ENCODE measurements around the gene CD99. TPM values are rescaled to one million over a fixed set of nuclear protein-coding genes. Genes with fewer than 3 reads are reported as not detected.

CD99 gene
- total RNA-seq, 1 experiment from 2014 or later, result 92.1 TPM

DNA sequence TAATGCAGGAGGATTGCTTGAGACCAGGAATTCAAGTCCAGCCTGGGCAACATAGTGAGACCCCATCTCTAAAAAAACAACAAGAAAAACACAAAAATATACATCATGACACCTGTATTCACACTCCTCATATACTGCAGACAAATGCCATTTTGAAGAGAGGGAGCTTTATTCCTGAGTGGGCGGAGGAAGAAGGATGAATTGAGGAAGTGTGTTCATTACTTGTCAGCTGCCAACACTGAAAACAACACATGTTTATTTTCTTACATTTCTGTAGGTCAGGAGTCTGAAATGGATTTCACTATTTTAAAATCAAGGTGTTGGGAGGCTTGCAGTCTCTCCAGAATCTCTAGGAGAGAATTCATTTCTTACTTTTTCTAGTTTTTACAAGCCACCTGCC, 47.2 kb upstream of the CD99 start:
- no peak overlapping the region for H3K4me2 ChIP-seq (ENCODE audit: insufficient read depth, insufficient read length, low read length)
- H3K4me1 ChIP-seq (ENCODE audit: insufficient read depth, low read length), result no peaks in the 10 kb centered on the region
- H2BK12ac ChIP-seq (ENCODE audit: insufficient read length, low read depth, low read length), result no peak overlapping the region
- H3K27ac ChIP-seq (ENCODE audit: insufficient read length, low read depth, low read length), result no peak overlapping the region
- H2AFZ ChIP-seq (ENCODE audit: low read length), result no peak overlapping the region
- no peaks in the 10 kb centered on the region for H4K20me1 ChIP-seq (ENCODE audit: control insufficient read depth, insufficient read depth, insufficient read length)
- H3K27ac Mint-ChIP-seq, result no peak overlapping the region
- no peak overlapping the region for H3K4me3 Mint-ChIP-seq
- H3K18ac ChIP-seq (ENCODE audit: insufficient read length, low read depth, low read length), result no peak overlapping the region
- no peak overlapping the region for H2BK5ac ChIP-seq (ENCODE audit: insufficient read length, low read length)
- no peaks in the 10 kb centered on the region for H3K27me3 Mint-ChIP-seq (ENCODE audit: low read depth)
- no peaks in the 10 kb centered on the region for H3K79me1 ChIP-seq (ENCODE audit: insufficient read depth, low read depth, low read length, poor library complexity, severe bottlenecking)
- H3K23me2 ChIP-seq (ENCODE audit: insufficient read length, low read depth, low read length, poor library complexity, severe bottlenecking), result no peaks in the 10 kb centered on the region
- no peaks in the 10 kb centered on the region for H3K4me1 Mint-ChIP-seq
- H4K5ac ChIP-seq (ENCODE audit: insufficient read length, low read depth, low read length), result no peak overlapping the region
- no peak overlapping the region for H2AK5ac ChIP-seq (ENCODE audit: insufficient read length, low read length)
- H3K9me3 ChIP-seq (ENCODE audit: control insufficient read depth, low read depth, low read length), result no peaks in the 10 kb centered on the region
- TF ChIP-seq, protein P1, sequence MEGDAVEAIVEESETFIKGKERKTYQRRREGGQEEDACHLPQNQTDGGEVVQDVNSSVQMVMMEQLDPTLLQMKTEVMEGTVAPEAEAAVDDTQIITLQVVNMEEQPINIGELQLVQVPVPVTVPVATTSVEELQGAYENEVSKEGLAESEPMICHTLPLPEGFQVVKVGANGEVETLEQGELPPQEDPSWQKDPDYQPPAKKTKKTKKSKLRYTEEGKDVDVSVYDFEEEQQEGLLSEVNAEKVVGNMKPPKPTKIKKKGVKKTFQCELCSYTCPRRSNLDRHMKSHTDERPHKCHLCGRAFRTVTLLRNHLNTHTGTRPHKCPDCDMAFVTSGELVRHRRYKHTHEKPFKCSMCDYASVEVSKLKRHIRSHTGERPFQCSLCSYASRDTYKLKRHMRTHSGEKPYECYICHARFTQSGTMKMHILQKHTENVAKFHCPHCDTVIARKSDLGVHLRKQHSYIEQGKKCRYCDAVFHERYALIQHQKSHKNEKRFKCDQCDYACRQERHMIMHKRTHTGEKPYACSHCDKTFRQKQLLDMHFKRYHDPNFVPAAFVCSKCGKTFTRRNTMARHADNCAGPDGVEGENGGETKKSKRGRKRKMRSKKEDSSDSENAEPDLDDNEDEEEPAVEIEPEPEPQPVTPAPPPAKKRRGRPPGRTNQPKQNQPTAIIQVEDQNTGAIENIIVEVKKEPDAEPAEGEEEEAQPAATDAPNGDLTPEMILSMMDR (conservative IDR thresholded peaks at IDR 0.05), result no peak
- H2BK20ac ChIP-seq (ENCODE audit: low read depth, low read length, poor library complexity, severe bottlenecking), result no peak overlapping the region
- H3K27me3 ChIP-seq (ENCODE audit: insufficient read depth, low read length), result no peaks in the 10 kb centered on the region
- H2BK15ac ChIP-seq (ENCODE audit: low read depth, low read length), result no peak overlapping the region
- H2BK120ac ChIP-seq (ENCODE audit: low read depth, low read length, poor library complexity, severe bottlenecking), result no peak overlapping the region
- no peak overlapping the region for H3K14ac ChIP-seq (ENCODE audit: insufficient read depth, low read length)
- H3K23ac ChIP-seq (ENCODE audit: insufficient read length, low read depth, low read length), result no peak overlapping the region
- no peaks in the 10 kb centered on the region for H3K9me3 Mint-ChIP-seq
- no peak overlapping the region for H4K8ac ChIP-seq (replicated peaks; ENCODE audit: insufficient read length, low read depth, low read length)
- H4K91ac ChIP-seq (ENCODE audit: insufficient read length, low read depth, low read length), result no peak overlapping the region
- no peak overlapping the region for H3K9ac ChIP-seq (ENCODE audit: extremely low read depth, insufficient read length, low read length)
- H3K4ac ChIP-seq (ENCODE audit: low read depth, low read length), result no peak overlapping the region
- no peak for DNase-seq
- peaks cover 15 to 50% (median 45%) of the 10 kb centered on the region in 3 experiments; a peak in 6 of 7 replicates for H3K36me3 Mint-ChIP-seq (ENCODE audit: insufficient read depth in 1 of 3, low read depth in 3 of 3)
- WGBS (ENCODE audit: extremely low coverage, insufficient read length, low lambda C conversion rate), result no CpG with 5 or more reads among the region's 1 CpG
- no peak overlapping the region for H3K56ac ChIP-seq (ENCODE audit: insufficient read length, low read depth, low read length)
- 0 out of 2 replicates have a peak, but pooled peaks cover 1% of the 10 kb centered on the region for H3K79me2 ChIP-seq (ENCODE audit: insufficient read depth, low read length)
- H3T11ph ChIP-seq (ENCODE audit: low read length), result no peak overlapping the region
